Heart left ventricle (tissue), 16 donors: ENCODE results near the gene SLC5A2. TPM values are rescaled to one million over a fixed set of nuclear protein-coding genes. Genes with fewer than 3 reads are reported as not detected.

ENCODE experiments used
- ATAC-seq, 4 donors: fragments of 200-7000 bp; cut with Tn5 transposase; one replicate each; pipeline ENCODE4 v1.9.1; 2020 to 2022; ENCODE audit warnings: moderate library complexity in 4 of 4, mild to moderate bottlenecking in 3 of 4, moderate number of reproducible peaks in 1 of 4
- DNase-seq, 5 donors: peaks; one replicate each; pipeline ENCODE4 v3.0.0-alpha.2; 2020
- H3K27ac ChIP-seq, 12 donors: fragments of 200-600 bp; sonication (generic) in 4 of 12; one replicate each; pipeline versions ENCODE4 v1.5.0 to v1.8.0; 2016 to 2022; ENCODE audit warnings: mild to moderate bottlenecking in 2 of 12
- H3K27me3 ChIP-seq, 9 donors: fragments of 200-600 bp; sonication (generic) in 2 of 9; one replicate each; pipeline versions ENCODE4 v1.5.1 to v1.8.0; 2016 to 2022; ENCODE audit warnings: mild to moderate bottlenecking in 3 of 9
- H3K36me3 ChIP-seq, 9 donors: fragments of 200-600 bp; sonication (generic) in 2 of 9; one replicate each; pipeline versions ENCODE4 v1.5.0 to v1.8.0; 2018 to 2022; ENCODE audit warnings: mild to moderate bottlenecking in 2 of 9
- H3K4me1 ChIP-seq, 12 donors: fragments of 200-600 bp; sonication (generic) in 4 of 12; one replicate each; pipeline versions ENCODE4 v1.5.0 to v1.8.0; 2016 to 2022; ENCODE audit warnings: mild to moderate bottlenecking in 3 of 12
- H3K4me3 ChIP-seq, 12 donors: fragments of 200-600 bp; sonication (generic) in 4 of 12; one replicate each; pipeline versions ENCODE4 v1.5.0 to v1.8.0; 2017 to 2022; ENCODE audit warnings: mild to moderate bottlenecking in 9 of 12, moderate library complexity in 4 of 12
- H3K9me3 ChIP-seq, 12 donors: fragments of 200-600 bp; sonication (generic) in 4 of 12; one replicate each; pipeline versions ENCODE4 v1.5.0 to v1.8.0; 2016 to 2022; ENCODE audit warnings: mild to moderate bottlenecking in 1 of 12
- POLR2A ChIP-seq, 2 donors: fragments of 450-650 bp; IDR thresholded peaks; one replicate each; pipeline ENCODE4 v1.6.1; 2017; ENCODE audit warnings: antibody characterized with exemption in 2 of 2, mild to moderate bottlenecking in 2 of 2, moderate library complexity in 2 of 2
- WGBS, 4 donors: extraction: QIAGEN DNeasy Blood & Tissue Kit in 2 of 4; methylation state at CpG; one replicate each; pipeline versions ENCODE4 v1.1.5 to v1.1.7; 2013 to 2018; 5-methylcytosine and 5-hydroxymethylcytosine counted together
- intact Hi-C, 10 donors: fragments of 100-400 bp; cut with DNase I; formaldehyde crosslinking; loops; one replicate each; pipeline versions ENCODE4 v1.11.1 to v1.14.2; 2022
- polyA plus RNA-seq, 2 donors: library from polyadenylated mRNA; stranded (reverse); fragments of 200-250 nt; gene quantifications; one replicate each; pipeline ENCODE4 v1.2.3, GENCODE V29; 2013
- total RNA-seq, 9 donors: library from RNA; depleted of rRNA in 2 of 9; stranded (reverse); fragments of >200 nt in 2 of 9; fragmentation: NEBNext Ultra II Directional in 3 of 9; extraction: Animal tissue kit (Norgen Biotek cat#: 25700) in 3 of 9; gene quantifications; one replicate each; pipeline versions ENCODE4 v1.1.0 to v1.2.4, GENCODE V29; 2016 to 2023
- TF ChIP-seq, protein P1 (sequence below), 12 donors: fragments of 200-600 bp; sonication (generic) in 4 of 12; IDR thresholded peaks; one replicate each; pipeline versions ENCODE4 v1.5.0 to v1.8.0; 2018 to 2022; ENCODE audit warnings: antibody characterized with exemption in 12 of 12, mild to moderate bottlenecking in 5 of 12
- donor health status: ischemic (EF 13 %, LVEDD 7.1; RV severe dilation, severe dysfunction).
- donor health status: healthy with polysubstance abuse.
- donor health status: DM: no; HTN: yes; CAD: no.
- donor health status: DM: no; HTN: no; CAD: no.
- donor health status: ischemic (EF 25% LVEDD 6.9; RV normal size, moderate dysfunction).
- donor health status: ischemic (EF 25% LVEDD 5.7; RV mildly dilated, moderate dysfunction).
- donor health status: healthy.
- donor health status: DM: yes; HTN: yes; CAD: no.
- donor health status: ischemic (EF 35%, LVEDD 5.7; RV mildly dilated, moderate dysfunction).
- donor health status: nonischemic (EF 11% LVEDD 7.7; RV severe dilation, severe dysfunction).
- donor health status: DM: yes; HTN: yes; CAD: no.
- donor health status: PGD.
- donor health status: ischemic (EF 29% LVEDD 5.4; RV normal size, mild dysfunction).
- donor health status: nonischemic (EF 23%, LVEDD 6.1; RV moderate dilation, normal function).

SLC5A2 gene
- total and polyA plus RNA-seq, 11 donors, result 0.08 to 0.76 TPM; not detected in 9

- H3K4me3 ChIP-seq, result peak within 1 kb of the TSS; percentile 45 to 86 (median 68)
- peaks cover 0 to 40% (median 30%) of the 10 kb centered on the region in 9 donors for H3K36me3 ChIP-seq
- intact Hi-C loops, result loop anchor here in 4 of 10 donors (1.0 to 5.0 kb wide), 4 partner anchors 12 to 37 kb away; partner anchors contain the start of genes RUSF1 (in 3 of the 4) and ARMC5 (in 1 of the 4)
- 1 to 2% (median 1%) methylated on average over 43 to 63 of the region's 63 CpGs for WGBS, 4 donors
- ATAC-seq (peak; percentile 21 to 74 (median 67)), DNase-seq (peak; percentile 80 to 89 (median 86))
- peaks cover 0 to 2% (median 0%) of the 10 kb centered on the region in 9 donors for H3K27me3 ChIP-seq
- no peaks in the 10 kb centered on the region for H3K9me3 ChIP-seq
- TF ChIP-seq POLR2A (IDR thresholded peaks at IDR 0.05), result no peak
- TF ChIP-seq, protein P1, sequence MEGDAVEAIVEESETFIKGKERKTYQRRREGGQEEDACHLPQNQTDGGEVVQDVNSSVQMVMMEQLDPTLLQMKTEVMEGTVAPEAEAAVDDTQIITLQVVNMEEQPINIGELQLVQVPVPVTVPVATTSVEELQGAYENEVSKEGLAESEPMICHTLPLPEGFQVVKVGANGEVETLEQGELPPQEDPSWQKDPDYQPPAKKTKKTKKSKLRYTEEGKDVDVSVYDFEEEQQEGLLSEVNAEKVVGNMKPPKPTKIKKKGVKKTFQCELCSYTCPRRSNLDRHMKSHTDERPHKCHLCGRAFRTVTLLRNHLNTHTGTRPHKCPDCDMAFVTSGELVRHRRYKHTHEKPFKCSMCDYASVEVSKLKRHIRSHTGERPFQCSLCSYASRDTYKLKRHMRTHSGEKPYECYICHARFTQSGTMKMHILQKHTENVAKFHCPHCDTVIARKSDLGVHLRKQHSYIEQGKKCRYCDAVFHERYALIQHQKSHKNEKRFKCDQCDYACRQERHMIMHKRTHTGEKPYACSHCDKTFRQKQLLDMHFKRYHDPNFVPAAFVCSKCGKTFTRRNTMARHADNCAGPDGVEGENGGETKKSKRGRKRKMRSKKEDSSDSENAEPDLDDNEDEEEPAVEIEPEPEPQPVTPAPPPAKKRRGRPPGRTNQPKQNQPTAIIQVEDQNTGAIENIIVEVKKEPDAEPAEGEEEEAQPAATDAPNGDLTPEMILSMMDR (IDR thresholded peaks at IDR 0.05), result no peak
- peaks cover 0 to 31% (median 14%) of the 10 kb centered on the region in 12 donors for H3K4me1 ChIP-seq
- peak within 1 kb of the TSS; percentile 75 to 97 (median 90) for H3K27ac ChIP-seq
These were observed 10.8 kb upstream of the SLC5A2 start, which contains the start of gene TGFB1I1 for GRCh38 chr16:31471875-31472708. Gene TGFB1I1 (plus strand): TSS chr16:31472152. CDS start chr16:31472189, 37 bp downstream.

DNA sequence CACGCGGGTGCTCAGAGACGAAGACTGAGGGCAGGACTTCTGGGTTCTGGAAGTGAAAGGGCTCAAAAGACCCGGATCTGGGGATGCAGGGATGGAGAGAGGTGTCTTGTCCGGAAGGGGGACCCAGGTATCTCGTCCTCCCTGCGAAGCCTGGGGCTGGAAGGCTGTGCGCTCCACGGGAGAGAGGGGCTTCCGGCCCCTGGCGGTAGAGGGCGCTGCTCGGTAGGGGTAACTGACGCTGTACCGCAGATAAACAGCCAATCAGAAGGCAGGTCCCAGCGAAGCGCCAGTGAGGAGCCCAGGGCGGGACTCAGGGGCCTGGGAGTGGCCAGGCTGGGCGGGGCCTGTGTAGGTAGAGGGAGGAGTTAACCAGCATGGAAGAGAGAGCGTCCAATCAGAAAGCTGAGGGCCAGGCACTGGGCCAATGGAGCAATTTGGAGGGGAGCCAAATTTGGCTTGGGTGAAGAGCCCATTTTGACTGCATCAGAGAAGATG lies 10.2 kb upstream of the SLC5A2 start:
- ATAC-seq (peak; percentile 88 to 94 (median 91)), DNase-seq (peak; percentile 90 to 94 (median 92))
- H3K9me3 ChIP-seq, result no peaks in the 10 kb centered on the region
- H3K4me1 ChIP-seq, result peaks cover 0 to 31% (median 14%) of the 10 kb centered on the region in 12 donors
- TF ChIP-seq POLR2A (IDR thresholded peaks at IDR 0.05), result peak in 1 of 2 donors; percentile 24
- TF ChIP-seq, protein P1 (IDR thresholded peaks at IDR 0.05), result peak; percentile 48 to 92 (median 65)
- peaks cover 0 to 44% (median 35%) of the 10 kb centered on the region in 9 donors for H3K36me3 ChIP-seq
- H3K27ac ChIP-seq, result peak overlapping the region; percentile 75 to 97 (median 90)
- peak overlapping the region; percentile 45 to 86 (median 68) for H3K4me3 ChIP-seq
- H3K27me3 ChIP-seq, result peaks cover 0 to 2% (median 0%) of the 10 kb centered on the region in 9 donors
- intact Hi-C loops, result loop anchor here in 4 of 10 donors (2.0 to 5.0 kb wide), 3 partner anchors 14 to 36 kb away; partner anchors contain the start of genes RUSF1 (in 3 of the 4) and ARMC5 (in 1 of the 4)
- WGBS, 4 donors, result 20 to 22% (median 21%) methylated on average over 13 to 20 of the region's 20 CpGs

GRCh38 chr16:31473264-31473984 lies 9.5 kb upstream of the SLC5A2 start:
- DNase-seq, result no peak
- WGBS, 4 donors, result 79 to 85% (median 81%) methylated on average over 14 to 17 of the region's 17 CpGs
- no peak for ATAC-seq
- H3K36me3 ChIP-seq, result peaks cover 0 to 50% (median 39%) of the 10 kb centered on the region in 9 donors
- peak overlapping the region in 6 of 12 donors; percentile 56 to 86 (median 74) for H3K4me3 ChIP-seq
- H3K27me3 ChIP-seq, result peaks cover 0 to 2% (median 0%) of the 10 kb centered on the region in 9 donors
- peaks cover 0 to 31% (median 14%) of the 10 kb centered on the region in 12 donors for H3K4me1 ChIP-seq
- H3K9me3 ChIP-seq, result no peaks in the 10 kb centered on the region
- peak overlapping the region in 5 of 12 donors; percentile 79 to 97 (median 95) for H3K27ac ChIP-seq
- intact Hi-C loops, result loop anchor here in 4 of 10 donors (2.0 to 5.0 kb wide), 3 partner anchors 15 to 35 kb away; partner anchors contain the start of genes RUSF1 (in 3 of the 4) and ARMC5 (in 1 of the 4)
- TF ChIP-seq, protein P1 (IDR thresholded peaks at IDR 0.05), result no peak
- TF ChIP-seq POLR2A (IDR thresholded peaks at IDR 0.05), result no peak
